Testis (tissue), 5 donors: ENCODE results near the gene ZNF845. TPM values are rescaled to one million over a fixed set of nuclear protein-coding genes. Genes with fewer than 3 reads are reported as not detected.
"Not testable (repeated sequence)": the region's sequence is repeated elsewhere in the genome, so short reads cannot be mapped to it uniquely, and the experiment has no call there.

Source experiments
- DNase-seq: peaks from one replicate; pipeline ENCODE4 v3.0.0-alpha.2; 2019
- H3K27ac ChIP-seq, 2 donors: fragments of 200-600 bp; sonication (generic); one replicate each; pipeline ENCODE4 v1.5.1; 2019
- H3K27me3 ChIP-seq: fragments of 200-600 bp; sonication (generic); one replicate; pipeline ENCODE4 v1.5.1; 2019
- H3K36me3 ChIP-seq: fragments of 200-600 bp; sonication (generic); one replicate; pipeline ENCODE4 v1.5.1; 2017; ENCODE audit warnings: low read depth; ENCODE audit errors: missing control alignments
- H3K4me1 ChIP-seq: fragments of 200-600 bp; sonication (generic); one replicate; pipeline ENCODE4 v1.5.1; 2019
- H3K4me3 ChIP-seq, 2 donors: fragments of 200-600 bp; sonication (generic); one replicate each; pipeline ENCODE4 v1.5.1; 2017 to 2019
- H3K9me3 ChIP-seq: fragments of 200-600 bp; sonication (generic); one replicate; pipeline ENCODE4 v1.5.1; 2017
- CTCF ChIP-seq, 3 experiments: fragments of 450-650 bp in 2 of 3; fragments of 200-600 bp in 1 of 3; sonication (generic) in 1 of 3; IDR thresholded peaks; one replicate each; pipeline ENCODE4 v1.5.1; 2016 to 2019; ENCODE audit warnings: antibody characterized with exemption in 3 of 3, mild to moderate bottlenecking in 2 of 3, moderate library complexity in 1 of 3
- POLR2A ChIP-seq: fragments of 450-650 bp; IDR thresholded peaks from one replicate; pipeline ENCODE4 v1.6.1; 2017; ENCODE audit warnings: antibody characterized with exemption, mild to moderate bottlenecking, moderate library complexity
- WGBS, 2 donors: methylation state at CpG; one replicate each; pipeline ENCODE4 v1.1.5; 2018; 5-methylcytosine and 5-hydroxymethylcytosine counted together
- intact Hi-C: fragments of 100-400 bp; cut with DNase I; formaldehyde crosslinking; loops from one replicate; pipeline ENCODE4 v1.15.1; 2023; ENCODE audit warnings: low total_unique reads
- long read RNA-seq, 2 donors: transcript quantifications; one replicate each; lab custom pipeline, GENCODE V29; 2026
- polyA plus RNA-seq: library from polyadenylated mRNA; stranded (reverse); fragments of 350-450 nt; fragmentation: Illumina TruSeq; extraction: RNeasy Lipid Tissue Mini Kit (QIAGEN cat#74804); gene quantifications from one replicate; pipeline ENCODE4 v1.2.3, GENCODE V29; 2014; ENCODE audit warnings: low read depth, low replicate concordance; ENCODE audit not compliant: insufficient read depth
- total RNA-seq, 2 donors: library from RNA; depleted of rRNA; stranded (reverse); fragments of >200 nt; gene quantifications; one replicate each; pipeline ENCODE4 v1.2.3, GENCODE V29; 2016

Gene ZNF845
- total RNA-seq (1 to 10 TPM; 6.5 to 6.6 TPM), polyA plus RNA-seq (2.1 TPM)
- long read RNA-seq, donor 1, full-length matches to known transcripts = 1 of 1 reads
- long read RNA-seq, donor 1, partial matches to known transcripts = 0 of 1 reads
- long read RNA-seq, donor 1, other reads (novel, unspliced or antisense) = 0 of 1 reads
- long read RNA-seq, donor 2, full-length matches to known transcripts = 1 of 1 reads
- long read RNA-seq, donor 2, partial matches to known transcripts = 0 of 1 reads
- long read RNA-seq, donor 2, other reads (novel, unspliced or antisense) = 0 of 1 reads

GRCh38 chr19:53333463-53334449 lies at the start of gene ZNF845:
Gene ZNF845 (plus strand): TSS chr19:53333749. CDS start chr19:53341308, 7,559 bp downstream.
- H3K27me3 ChIP-seq = no peaks in the 10 kb centered on the region
- intact Hi-C loops = no loop called here
- H3K4me3 ChIP-seq = peak within 1 kb of the TSS; percentile 73 to 76
- peak; percentile 97 for DNase-seq
- TF ChIP-seq POLR2A = no peak
- no peak for TF ChIP-seq CTCF (IDR thresholded peaks at IDR 0.05)
- no peaks in the 10 kb centered on the region for H3K36me3 ChIP-seq
- WGBS, 2 donors = 0 to 1% methylated on average over 53 to 61 of the region's 61 CpGs
- no peaks in the 10 kb centered on the region for H3K9me3 ChIP-seq
- H3K27ac ChIP-seq = peak within 1 kb of the TSS in 1 of 2 donors; percentile 74
- H3K4me1 ChIP-seq = no peaks in the 10 kb centered on the region

- Histone ChIP-seq H3K9me3 (no peaks in the 10 kb centered on the region), H3K36me3 (no peaks in the 10 kb centered on the region), H3K27ac (no peak overlapping the region), H3K27me3 (no peaks in the 10 kb centered on the region), H3K4me1 (no peaks in the 10 kb centered on the region), H3K4me3 (no peak overlapping the region)
- intact Hi-C loops = no loop called here
- no peak for DNase-seq
- TF ChIP-seq POLR2A = no peak
- TF ChIP-seq CTCF (IDR thresholded peaks at IDR 0.05) = no peak
- WGBS, 2 donors = 62 to 67% methylated on average over 4 of the region's 4 CpGs
Observed at GRCh38 chr19:53285087-53285486, 48.5 kb upstream of the ZNF845 start.

- intact Hi-C loops = no loop called here
- no peak for DNase-seq
- H3K4me1 ChIP-seq = no peaks in the 10 kb centered on the region
- no peaks in the 10 kb centered on the region for H3K27me3 ChIP-seq
- WGBS, 2 donors = 59 to 68% methylated on average over 47 of the region's 47 CpGs
- H3K36me3 ChIP-seq = no peaks in the 10 kb centered on the region
- no peak overlapping the region for H3K27ac ChIP-seq
- peak overlapping the region in 1 of 2 donors; percentile 18 for H3K4me3 ChIP-seq
- no peak for TF ChIP-seq POLR2A
- no peak for TF ChIP-seq CTCF (IDR thresholded peaks at IDR 0.05)
- H3K9me3 ChIP-seq = no peaks in the 10 kb centered on the region
Observed at GRCh38 chr19:53290758-53291549, 42.6 kb upstream of the ZNF845 start.

GRCh38 chr19:53294786-53295441 lies 38.6 kb upstream of the ZNF845 start:
- Histone ChIP-seq H3K4me3 (no peak overlapping the region), H3K27me3 (no peaks in the 10 kb centered on the region), H3K9me3 (no peaks in the 10 kb centered on the region), H3K27ac (no peak overlapping the region), H3K4me1 (no peaks in the 10 kb centered on the region), H3K36me3 (no peaks in the 10 kb centered on the region)
- no peak for TF ChIP-seq CTCF (IDR thresholded peaks at IDR 0.05)
- TF ChIP-seq POLR2A = no peak
- 75 to 78% methylated on average over 7 of the region's 7 CpGs for WGBS, 2 donors
- no peak for DNase-seq
- intact Hi-C loops = no loop called here

- intact Hi-C loops, H3K36me3 ChIP-seq, H3K27ac ChIP-seq, H3K27me3 ChIP-seq, DNase-seq, H3K9me3 ChIP-seq, H3K4me1 ChIP-seq, H3K4me3 ChIP-seq: not testable (repeated sequence)
- WGBS, 2 donors = no CpG with 5 or more reads among the region's 8 CpGs
Observed at GRCh38 chr19:53301341-53301740, 32.2 kb upstream of the ZNF845 start.
